AG09309 (cell line): Measurements from ENCODE around the gene GASK1A.

Experiments
- DNase-seq: peaks from one replicate; pipeline ENCODE4 v3.0.0-alpha.2; 2010; ENCODE audit warnings: low read depth
- H3K4me3 ChIP-seq: 2 replicates; pipeline ENCODE4 v1.5.1; 2011; ENCODE audit warnings: mild to moderate bottlenecking, low read depth, low read length, moderate library complexity; ENCODE audit not compliant: control insufficient read depth
- CTCF ChIP-seq: IDR thresholded peaks from 2 replicates; pipeline ENCODE4 v1.5.1; 2011; ENCODE audit warnings: mild to moderate bottlenecking, low read depth, low read length, inconsistent platforms; ENCODE audit not compliant: insufficient read depth, control insufficient read depth; ENCODE audit errors: missing control alignments

GASK1A gene

GRCh38 chr3:43018246-43018645 is 39.1 kb downstream of the GASK1A start:
- no peak for TF ChIP-seq CTCF
- DNase-seq: no peak
- no peak overlapping the region for H3K4me3 ChIP-seq

- TF ChIP-seq CTCF: no peak
- DNase-seq: no peak
- no peak overlapping the region for H3K4me3 ChIP-seq
These were observed 40.1 kb downstream of the GASK1A start for GRCh38 chr3:43019006-43019809.

- no peak for DNase-seq
- no peak overlapping the region for H3K4me3 ChIP-seq
- TF ChIP-seq CTCF: no peak
These were observed 40.7 kb downstream of the GASK1A start for GRCh38 chr3:43019826-43020225.

GRCh38 chr3:43021186-43021585 is 42.1 kb downstream of the GASK1A start:
- H3K4me3 ChIP-seq: no peak overlapping the region
- no peak for TF ChIP-seq CTCF

GRCh38 chr3:43022121-43022520 is 43.0 kb downstream of the GASK1A start:
- no peak for DNase-seq
- no peak overlapping the region for H3K4me3 ChIP-seq
- TF ChIP-seq CTCF: no peak

More at GRCh38 chr3:43021186-43021585, 42.1 kb downstream of the GASK1A start:
- DNase-seq: no peak

- no peak overlapping the region for H3K4me3 ChIP-seq
- no peak for TF ChIP-seq CTCF
- no peak for DNase-seq
These were observed 44.0 kb downstream of the GASK1A start for GRCh38 chr3:43023066-43023465.
